Hepatocyte (in vitro differentiated cells): ENCODE data around the gene NOD1. TPM values are rescaled to one million over a fixed set of nuclear protein-coding genes. Genes with fewer than 3 reads are reported as not detected.

Experiments used
- DNase-seq: peaks from one replicate; pipeline ENCODE4 v3.0.0-alpha.2; 2016; ENCODE audit warnings: low spot score
- H2AFZ ChIP-seq: fragments of 200-600 bp; sonication (generic); 2 replicates; pipeline ENCODE4 v1.6.0; 2016; ENCODE audit warnings: antibody characterized with exemption, mild to moderate bottlenecking
- H3K27ac ChIP-seq: fragments of 200-600 bp; sonication (generic); 2 replicates; pipeline ENCODE4 v1.5.1; 2016; ENCODE audit warnings: mild to moderate bottlenecking
- H3K27me3 ChIP-seq: fragments of 200-600 bp; sonication (generic); 2 replicates; pipeline ENCODE4 v1.6.1; 2016
- H3K36me3 ChIP-seq: fragments of 200-600 bp; sonication (generic); replicated peaks from 2 replicates; pipeline ENCODE4 v1.5.1; 2016; ENCODE audit warnings: low read depth; ENCODE audit not compliant: insufficient read depth
- H3K4me1 ChIP-seq: fragments of 200-600 bp; sonication (generic); 2 replicates; pipeline ENCODE4 v1.5.1; 2016; ENCODE audit warnings: mild to moderate bottlenecking, moderate library complexity; ENCODE audit not compliant: insufficient read depth
- H3K4me2 ChIP-seq: fragments of 200-600 bp; sonication (generic); 2 replicates; pipeline ENCODE4 v1.6.0; 2016
- H3K4me3 ChIP-seq: fragments of 200-600 bp; sonication (generic); 2 replicates; pipeline ENCODE4 v1.5.1; 2016; ENCODE audit warnings: mild to moderate bottlenecking
- H3K79me2 ChIP-seq: fragments of 200-600 bp; sonication (generic); 2 replicates; pipeline ENCODE4 v1.6.0; 2017; ENCODE audit warnings: mild to moderate bottlenecking
- H3K9me2 ChIP-seq: fragments of 200-600 bp; sonication (generic); replicated peaks from 2 replicates; pipeline ENCODE4 v1.6.0; 2017; ENCODE audit warnings: mild to moderate bottlenecking; ENCODE audit not compliant: insufficient read depth
- H3K9me3 ChIP-seq: fragments of 200-600 bp; sonication (generic); 2 replicates; pipeline ENCODE4 v1.5.1; 2016; ENCODE audit warnings: low read depth, mild to moderate bottlenecking
- H4K20me1 ChIP-seq: fragments of 200-600 bp; sonication (generic); 2 replicates; pipeline ENCODE4 v1.6.0; 2016; ENCODE audit warnings: mild to moderate bottlenecking; ENCODE audit not compliant: insufficient read depth, poor library complexity, severe bottlenecking
- EZH2 ChIP-seq: fragments of 200-600 bp; sonication (generic); IDR thresholded peaks from 2 replicates; pipeline ENCODE4 v1.6.1; 2016; ENCODE audit warnings: antibody characterized with exemption, mild to moderate bottlenecking, borderline replicate concordance
- EZH2phosphoT487 ChIP-seq: fragments of 200-600 bp; sonication (generic); IDR thresholded peaks from one replicate; pipeline ENCODE4 v1.6.1; 2018; ENCODE audit warnings: antibody characterized with exemption, mild to moderate bottlenecking, low read depth, moderate library complexity; ENCODE audit not compliant: unreplicated experiment, severe bottlenecking
- WGBS: methylation state at CpG from one replicate; pipeline ENCODE4 v1.1.6; 2016; ENCODE audit warnings: low lambda C conversion rate; ENCODE audit errors: missing lambda C conversion rate; 5-methylcytosine and 5-hydroxymethylcytosine counted together
- polyA plus RNA-seq: library from polyadenylated mRNA; unstranded; fragments of >200 nt; fragmentation: Nextera tagmentation; extraction: Ambion mirVana; gene quantifications from 2 replicates; pipeline ENCODE4 v1.2.1, GENCODE V29; 2016
- total RNA-seq: library from RNA; depleted of rRNA; stranded (reverse); fragments of >200 nt; gene quantifications from 2 replicates; pipeline ENCODE4 v1.2.3, GENCODE V29; 2014
- TF ChIP-seq, protein P1 (sequence below): fragments of 200-600 bp; sonication (generic); IDR thresholded peaks from 2 replicates; pipeline ENCODE4 v1.5.1; 2016; ENCODE audit warnings: antibody characterized with exemption, mild to moderate bottlenecking; ENCODE audit not compliant: poor library complexity

Gene NOD1
- total and polyA plus RNA-seq, 2 experiments from 2014 or later: 3.0 to 6.1 TPM

- H2AFZ ChIP-seq: no peak overlapping the region
- TF ChIP-seq, protein P1, sequence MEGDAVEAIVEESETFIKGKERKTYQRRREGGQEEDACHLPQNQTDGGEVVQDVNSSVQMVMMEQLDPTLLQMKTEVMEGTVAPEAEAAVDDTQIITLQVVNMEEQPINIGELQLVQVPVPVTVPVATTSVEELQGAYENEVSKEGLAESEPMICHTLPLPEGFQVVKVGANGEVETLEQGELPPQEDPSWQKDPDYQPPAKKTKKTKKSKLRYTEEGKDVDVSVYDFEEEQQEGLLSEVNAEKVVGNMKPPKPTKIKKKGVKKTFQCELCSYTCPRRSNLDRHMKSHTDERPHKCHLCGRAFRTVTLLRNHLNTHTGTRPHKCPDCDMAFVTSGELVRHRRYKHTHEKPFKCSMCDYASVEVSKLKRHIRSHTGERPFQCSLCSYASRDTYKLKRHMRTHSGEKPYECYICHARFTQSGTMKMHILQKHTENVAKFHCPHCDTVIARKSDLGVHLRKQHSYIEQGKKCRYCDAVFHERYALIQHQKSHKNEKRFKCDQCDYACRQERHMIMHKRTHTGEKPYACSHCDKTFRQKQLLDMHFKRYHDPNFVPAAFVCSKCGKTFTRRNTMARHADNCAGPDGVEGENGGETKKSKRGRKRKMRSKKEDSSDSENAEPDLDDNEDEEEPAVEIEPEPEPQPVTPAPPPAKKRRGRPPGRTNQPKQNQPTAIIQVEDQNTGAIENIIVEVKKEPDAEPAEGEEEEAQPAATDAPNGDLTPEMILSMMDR: no peak
- TF ChIP-seq EZH2: no peak
- no peak for TF ChIP-seq EZH2phosphoT487
- H3K9me2 ChIP-seq: no peaks in the 10 kb centered on the region
- H3K4me1 ChIP-seq: no peaks in the 10 kb centered on the region
- no peak overlapping the region for H3K4me2 ChIP-seq
- no peak overlapping the region for H3K4me3 ChIP-seq
- H4K20me1 ChIP-seq: no peaks in the 10 kb centered on the region
- H3K36me3 ChIP-seq: no peaks in the 10 kb centered on the region
- no peaks in the 10 kb centered on the region for H3K27me3 ChIP-seq
- H3K79me2 ChIP-seq: no peaks in the 10 kb centered on the region
- no peak for DNase-seq
- no peaks in the 10 kb centered on the region for H3K9me3 ChIP-seq
- 93% methylated on average over 29 of the region's 29 CpGs for WGBS
- H3K27ac ChIP-seq: no peak overlapping the region
These were observed 26.9 kb downstream of the NOD1 start for GRCh38 chr7:30451539-30452279.

DNA sequence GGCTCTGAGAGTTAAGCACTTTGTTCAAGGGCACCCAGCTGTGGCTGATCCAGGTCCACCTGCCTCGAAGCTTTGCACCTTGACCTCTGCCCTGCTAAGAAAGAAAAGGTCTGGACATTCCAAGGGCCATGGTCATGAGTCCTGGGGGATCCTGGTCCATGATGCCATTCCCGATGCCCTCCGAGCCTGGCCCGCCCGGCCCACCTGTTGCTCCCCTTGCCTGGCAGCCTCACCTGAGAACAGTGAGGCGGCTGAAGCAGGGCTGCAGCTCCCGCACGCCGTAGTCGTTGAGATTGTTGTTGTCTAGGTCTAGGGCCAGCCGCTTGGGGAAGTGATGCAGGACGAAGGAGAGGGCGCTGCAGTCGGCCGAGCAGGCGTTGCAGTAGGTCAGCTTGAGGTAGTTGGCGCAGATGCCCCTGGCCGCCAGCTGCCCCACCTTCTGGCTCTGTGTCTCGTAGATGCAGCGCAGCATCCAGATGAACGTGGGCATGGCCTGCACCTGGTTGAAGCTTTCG is 27.5 kb downstream of the NOD1 start:
- Histone ChIP-seq H3K27me3 (no peaks in the 10 kb centered on the region), H4K20me1 (no peaks in the 10 kb centered on the region), H3K4me2 (no peak overlapping the region), H3K36me3 (no peaks in the 10 kb centered on the region), H3K9me2 (no peaks in the 10 kb centered on the region), H3K27ac (no peak overlapping the region), H3K4me1 (no peaks in the 10 kb centered on the region), H3K4me3 (no peak overlapping the region), H3K9me3 (no peaks in the 10 kb centered on the region), H2AFZ (no peak overlapping the region), H3K79me2 (no peaks in the 10 kb centered on the region)
- WGBS: 93% methylated on average over 20 of the region's 22 CpGs
- DNase-seq: no peak
- no peak for TF ChIP-seq EZH2
- no peak for TF ChIP-seq EZH2phosphoT487
- TF ChIP-seq, protein P1: no peak

- H3K79me2 ChIP-seq: no peaks in the 10 kb centered on the region
- H3K9me2 ChIP-seq: no peaks in the 10 kb centered on the region
- H2AFZ ChIP-seq: no peak overlapping the region
- TF ChIP-seq EZH2 (no peak), EZH2phosphoT487 (no peak)
- TF ChIP-seq, protein P1: no peak
- no peak overlapping the region for H3K4me2 ChIP-seq
- H3K36me3 ChIP-seq: no peaks in the 10 kb centered on the region
- H4K20me1 ChIP-seq: no peaks in the 10 kb centered on the region
- DNase-seq: no peak
- WGBS: 64% methylated on average over 6 of the region's 6 CpGs
- H3K27me3 ChIP-seq: no peaks in the 10 kb centered on the region
- no peak overlapping the region for H3K27ac ChIP-seq
- no peak overlapping the region for H3K4me3 ChIP-seq
- H3K9me3 ChIP-seq: no peaks in the 10 kb centered on the region
- H3K4me1 ChIP-seq: no peaks in the 10 kb centered on the region
These were observed 28.2 kb downstream of the NOD1 start for GRCh38 chr7:30450240-30450982.
